Muscle layer of colon (tissue), 2 donors: Measurements from ENCODE around the gene ARHGAP15.

Experiments used
- H3K27ac ChIP-seq: one replicate; pipeline ENCODE4 v1.7.0; 2013; ENCODE audit warnings: low read depth, mild to moderate bottlenecking, low read length, moderate library complexity
- H3K27me3 ChIP-seq, 2 donors: one replicate each; pipeline ENCODE4 v1.7.0; 2013; ENCODE audit warnings: low read length in 2 of 2, mild to moderate bottlenecking in 2 of 2; ENCODE audit not compliant: insufficient read depth in 2 of 2, control insufficient read depth in 1 of 2
- H3K36me3 ChIP-seq: one replicate; pipeline ENCODE4 v1.7.0; 2013; ENCODE audit warnings: mild to moderate bottlenecking, low read length; ENCODE audit not compliant: insufficient read depth
- H3K4me1 ChIP-seq: one replicate; pipeline ENCODE4 v1.7.0; 2013; ENCODE audit warnings: mild to moderate bottlenecking, low read length; ENCODE audit not compliant: insufficient read depth
- H3K4me3 ChIP-seq, 2 donors: one replicate each; pipeline ENCODE4 v1.7.0; 2013; ENCODE audit warnings: low read length in 2 of 2, low read depth in 1 of 2, mild to moderate bottlenecking in 1 of 2, moderate library complexity in 1 of 2
- H3K9ac ChIP-seq: one replicate; pipeline ENCODE4 v1.7.0; 2013; ENCODE audit warnings: low read length
- H3K9me3 ChIP-seq: one replicate; pipeline ENCODE4 v1.7.0; 2013; ENCODE audit warnings: mild to moderate bottlenecking, low read length
- donor health status: abdominal sarcoma.
- donor health status: Adenocarcinoma of cecum.

Gene ARHGAP15

DNA sequence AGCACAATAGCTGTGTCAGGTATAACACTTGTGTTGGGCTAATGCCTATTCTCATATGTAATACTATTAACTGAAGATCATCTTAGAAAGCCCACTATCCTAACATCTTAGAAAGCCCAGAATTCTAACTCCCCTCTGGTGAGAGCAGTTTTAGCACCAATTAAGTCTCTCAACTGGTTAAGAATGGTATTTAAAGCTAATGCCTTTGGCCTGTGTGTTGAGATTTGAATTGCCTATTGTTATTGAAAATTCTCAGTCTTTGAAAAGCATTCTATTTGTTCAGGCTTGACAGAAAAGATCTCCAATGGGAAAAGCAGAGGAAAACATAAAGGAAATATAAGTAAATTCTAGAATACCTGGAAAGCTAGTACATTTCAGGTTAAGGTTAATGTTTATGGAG, 352.5 kb downstream of the ARHGAP15 start:
- Histone ChIP-seq H3K4me1 (peaks cover 13% of the 10 kb centered on the region), H3K27me3 (no peaks in the 10 kb centered on the region), H3K4me3 (no peak overlapping the region), H3K9ac (no peak overlapping the region), H3K27ac (no peak overlapping the region), H3K36me3 (no peaks in the 10 kb centered on the region), H3K9me3 (no peaks in the 10 kb centered on the region)

DNA sequence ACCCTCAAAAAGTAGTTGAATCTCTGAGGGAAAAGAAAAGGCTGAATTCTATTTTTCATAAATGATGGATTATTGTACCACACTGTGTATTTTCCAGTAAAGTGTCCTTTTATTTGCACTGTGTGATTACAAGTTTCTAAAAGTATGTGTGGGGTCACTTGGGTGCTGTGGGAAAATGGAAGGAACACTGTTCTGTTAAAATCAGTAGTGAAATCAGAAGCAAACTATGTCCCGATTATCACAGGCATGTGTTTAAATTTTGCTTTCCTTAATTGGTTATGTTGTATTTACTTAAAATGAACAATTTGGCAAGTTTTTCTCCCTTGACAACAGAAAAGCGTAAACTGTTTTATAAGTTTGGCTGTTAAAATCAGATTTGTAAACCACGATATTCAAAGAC, 353.1 kb downstream of the ARHGAP15 start:
- no peaks in the 10 kb centered on the region for H3K36me3 ChIP-seq
- no peaks in the 10 kb centered on the region for H3K27me3 ChIP-seq
- H3K27ac ChIP-seq: no peak overlapping the region
- no peak overlapping the region for H3K4me3 ChIP-seq
- no peaks in the 10 kb centered on the region for H3K9me3 ChIP-seq
- H3K9ac ChIP-seq: no peak overlapping the region
- peaks cover 9% of the 10 kb centered on the region for H3K4me1 ChIP-seq

DNA sequence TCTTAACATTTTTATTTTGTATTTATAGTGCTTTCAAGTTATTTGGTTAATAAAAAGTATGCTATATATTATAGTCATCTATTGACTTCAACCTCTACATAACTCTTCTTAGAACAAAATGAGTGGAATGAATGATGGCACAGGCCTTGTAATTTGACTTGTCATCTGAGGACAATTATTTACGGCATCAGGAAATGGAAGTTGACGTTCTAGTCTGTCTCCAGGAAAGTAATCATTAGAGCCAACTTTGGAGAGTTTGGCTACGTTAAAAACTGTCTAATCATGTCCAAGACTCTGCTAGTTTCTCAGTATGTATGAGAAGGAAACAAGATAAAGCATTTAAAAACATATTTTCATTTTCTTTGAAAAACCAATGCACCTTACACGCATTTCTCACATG, 353.6 kb downstream of the ARHGAP15 start:
- Histone ChIP-seq H3K9me3 (no peaks in the 10 kb centered on the region), H3K36me3 (no peaks in the 10 kb centered on the region), H3K27ac (no peak overlapping the region), H3K27me3 (no peaks in the 10 kb centered on the region), H3K9ac (no peak overlapping the region), H3K4me3 (no peak overlapping the region), H3K4me1 (peaks cover 9% of the 10 kb centered on the region)

DNA sequence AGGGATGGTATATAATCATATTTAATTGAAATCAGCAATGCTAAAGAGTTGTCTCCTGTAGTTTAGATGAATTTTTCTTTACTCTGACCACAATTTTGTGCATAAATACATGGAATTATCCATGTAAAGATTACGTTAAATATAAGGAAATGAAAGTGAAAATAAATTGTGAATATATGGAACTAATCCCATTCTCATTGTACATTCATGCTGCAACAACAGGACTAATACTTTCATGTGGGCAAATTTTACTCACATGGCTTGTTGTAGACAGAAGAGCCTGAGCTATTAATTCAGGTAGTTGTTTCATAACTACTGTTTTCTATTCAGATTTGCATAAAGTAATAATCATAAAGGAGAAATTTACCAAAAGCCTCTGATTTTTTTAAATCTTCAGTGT, 357.8 kb downstream of the ARHGAP15 start:
- Histone ChIP-seq H3K9ac (no peak overlapping the region), H3K4me1 (peaks cover under 1% of the 10 kb centered on the region), H3K9me3 (no peaks in the 10 kb centered on the region), H3K27ac (no peak overlapping the region), H3K36me3 (no peaks in the 10 kb centered on the region), H3K4me3 (no peak overlapping the region), H3K27me3 (no peaks in the 10 kb centered on the region)

DNA sequence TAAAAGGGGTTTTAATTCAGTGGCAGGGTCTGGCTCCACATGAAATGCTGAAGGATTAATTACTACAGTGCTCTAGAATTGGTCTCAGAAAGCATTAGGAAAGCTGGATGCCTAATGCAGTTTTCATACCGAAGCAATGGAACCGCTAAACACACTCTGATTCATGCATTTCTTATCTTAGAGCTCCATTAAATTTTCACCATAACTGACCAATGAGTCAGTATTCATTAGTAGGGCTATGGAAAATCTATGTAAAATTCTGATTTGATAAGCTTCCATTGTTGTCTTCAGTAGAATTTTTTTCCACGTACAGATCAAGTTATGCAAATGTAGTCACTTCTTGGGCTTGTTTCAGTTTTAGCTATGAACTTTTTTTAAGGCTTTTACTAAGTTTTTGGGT, 359.9 kb downstream of the ARHGAP15 start:
- no peaks in the 10 kb centered on the region for H3K9me3 ChIP-seq
- H3K4me3 ChIP-seq: no peak overlapping the region
- no peaks in the 10 kb centered on the region for H3K27me3 ChIP-seq
- H3K4me1 ChIP-seq: no peaks in the 10 kb centered on the region
- H3K27ac ChIP-seq: no peak overlapping the region
- H3K9ac ChIP-seq: no peak overlapping the region
- H3K36me3 ChIP-seq: no peaks in the 10 kb centered on the region

DNA sequence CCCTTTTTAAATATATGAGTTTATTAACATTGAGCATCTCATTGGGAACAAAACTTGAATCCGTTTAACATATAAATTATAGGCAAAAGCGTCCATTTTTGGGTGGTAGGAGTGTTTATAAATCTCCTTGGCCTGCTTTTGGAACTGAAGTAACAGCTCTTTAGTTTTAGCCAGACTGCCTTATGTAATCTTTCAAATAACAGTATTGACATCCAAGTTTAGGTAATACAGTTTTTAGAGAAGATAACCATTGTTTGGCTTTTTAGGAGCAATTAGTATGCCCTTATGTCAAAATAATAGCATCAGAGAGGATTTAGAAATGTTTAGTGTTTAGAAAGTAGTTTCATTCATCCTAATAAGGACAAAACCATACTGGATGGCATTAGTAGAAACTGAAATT, 361.9 kb downstream of the ARHGAP15 start:
- Histone ChIP-seq H3K27ac (no peak overlapping the region), H3K27me3 (no peaks in the 10 kb centered on the region), H3K9me3 (no peaks in the 10 kb centered on the region), H3K36me3 (no peaks in the 10 kb centered on the region), H3K4me1 (no peaks in the 10 kb centered on the region), H3K4me3 (no peak overlapping the region), H3K9ac (no peak overlapping the region)

DNA sequence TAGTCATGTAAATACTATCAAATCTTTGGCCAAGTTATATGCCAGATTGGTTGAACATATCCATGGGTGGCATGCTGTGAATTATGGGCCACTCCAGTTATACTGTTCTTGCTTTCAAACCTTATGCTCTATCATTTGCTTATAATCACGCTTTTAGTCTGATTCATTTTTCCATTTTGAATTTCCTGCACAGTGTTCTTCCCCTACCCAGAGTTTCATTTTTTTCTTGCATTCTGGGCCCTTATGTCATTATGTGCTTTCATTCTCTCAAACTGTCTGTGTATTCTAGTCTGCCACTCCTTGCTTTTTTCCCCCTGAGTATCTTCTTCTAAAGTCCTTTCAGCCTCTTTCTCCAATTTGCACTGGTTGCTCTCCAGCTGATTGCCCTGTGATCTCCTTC, 364.1 kb downstream of the ARHGAP15 start:
- no peaks in the 10 kb centered on the region for H3K36me3 ChIP-seq
- no peak overlapping the region for H3K27ac ChIP-seq
- no peaks in the 10 kb centered on the region for H3K4me1 ChIP-seq

DNA sequence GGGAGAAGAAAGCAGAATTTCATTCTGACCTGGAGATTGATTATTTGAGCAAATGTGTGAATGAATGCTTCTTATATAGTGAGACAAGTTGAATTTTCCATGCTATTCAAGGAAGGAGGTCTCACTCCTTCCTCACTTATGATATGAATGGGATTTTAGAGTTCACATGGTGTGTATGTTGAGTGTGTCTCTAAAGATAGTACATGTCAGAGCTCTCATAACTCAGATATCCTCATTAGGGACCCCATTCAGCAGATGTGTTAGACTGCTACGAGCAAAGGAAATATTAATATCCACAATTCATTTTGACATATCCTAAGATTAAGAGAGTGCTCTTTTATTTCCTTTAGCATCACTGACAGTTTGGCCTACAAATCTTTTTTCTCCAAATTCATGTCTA, 368.5 kb downstream of the ARHGAP15 start:
- H3K36me3 ChIP-seq: no peaks in the 10 kb centered on the region
- H3K27ac ChIP-seq: no peak overlapping the region
- H3K9me3 ChIP-seq: no peaks in the 10 kb centered on the region
- H3K4me3 ChIP-seq: no peak overlapping the region
- no peaks in the 10 kb centered on the region for H3K4me1 ChIP-seq
- H3K27me3 ChIP-seq: no peaks in the 10 kb centered on the region
- no peak overlapping the region for H3K9ac ChIP-seq

More for the DNA sequence above, 364.1 kb downstream of the ARHGAP15 start:
- H3K27me3 ChIP-seq: no peaks in the 10 kb centered on the region
- H3K9ac ChIP-seq: no peak overlapping the region
- no peak overlapping the region for H3K4me3 ChIP-seq
- no peaks in the 10 kb centered on the region for H3K9me3 ChIP-seq

DNA sequence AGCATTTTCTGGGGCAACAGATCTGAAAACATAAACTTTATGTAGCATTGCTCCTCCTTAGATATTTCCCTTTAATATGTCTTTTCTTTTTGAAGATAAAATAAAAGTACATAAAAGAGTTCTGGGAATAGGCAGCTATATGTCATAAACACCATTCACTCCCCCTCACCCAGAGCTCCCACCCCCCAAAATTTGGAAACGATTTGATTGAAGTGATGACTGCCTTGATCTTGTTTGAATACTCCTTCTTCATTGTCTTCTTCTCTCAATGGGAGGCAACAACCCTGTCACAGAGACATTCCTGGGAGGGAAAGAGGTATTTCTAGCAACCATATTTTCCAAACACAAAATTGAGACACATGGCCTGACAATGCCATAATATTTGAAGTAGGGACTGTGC, 369.3 kb downstream of the ARHGAP15 start:
- no peaks in the 10 kb centered on the region for H3K27me3 ChIP-seq
- H3K9me3 ChIP-seq: no peaks in the 10 kb centered on the region
- H3K9ac ChIP-seq: no peak overlapping the region
- H3K4me1 ChIP-seq: no peaks in the 10 kb centered on the region
- no peak overlapping the region for H3K4me3 ChIP-seq
- H3K27ac ChIP-seq: no peak overlapping the region
- no peaks in the 10 kb centered on the region for H3K36me3 ChIP-seq

DNA sequence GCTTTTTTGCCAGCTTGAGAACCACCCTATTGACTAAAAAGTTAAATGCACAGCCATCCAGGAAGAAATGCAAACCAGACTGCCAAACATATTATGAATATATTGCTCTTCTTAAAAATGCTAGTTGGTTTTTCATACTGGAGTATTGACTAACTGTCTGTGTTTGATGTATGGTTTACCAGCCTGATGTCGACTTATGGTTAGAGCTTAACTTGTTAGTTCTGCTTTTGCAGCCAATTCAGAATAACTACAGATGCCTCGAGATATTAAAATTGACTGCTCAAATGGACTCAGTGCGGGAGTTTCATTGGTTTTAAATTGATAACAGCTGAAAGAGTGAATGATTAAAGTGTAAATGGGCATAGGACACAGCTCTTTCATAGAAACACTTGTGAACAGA, 369.8 kb downstream of the ARHGAP15 start:
- no peak overlapping the region for H3K4me3 ChIP-seq
- no peaks in the 10 kb centered on the region for H3K9me3 ChIP-seq
- H3K27me3 ChIP-seq: no peaks in the 10 kb centered on the region
- no peak overlapping the region for H3K9ac ChIP-seq
- no peak overlapping the region for H3K27ac ChIP-seq
- H3K4me1 ChIP-seq: no peaks in the 10 kb centered on the region
- no peaks in the 10 kb centered on the region for H3K36me3 ChIP-seq

DNA sequence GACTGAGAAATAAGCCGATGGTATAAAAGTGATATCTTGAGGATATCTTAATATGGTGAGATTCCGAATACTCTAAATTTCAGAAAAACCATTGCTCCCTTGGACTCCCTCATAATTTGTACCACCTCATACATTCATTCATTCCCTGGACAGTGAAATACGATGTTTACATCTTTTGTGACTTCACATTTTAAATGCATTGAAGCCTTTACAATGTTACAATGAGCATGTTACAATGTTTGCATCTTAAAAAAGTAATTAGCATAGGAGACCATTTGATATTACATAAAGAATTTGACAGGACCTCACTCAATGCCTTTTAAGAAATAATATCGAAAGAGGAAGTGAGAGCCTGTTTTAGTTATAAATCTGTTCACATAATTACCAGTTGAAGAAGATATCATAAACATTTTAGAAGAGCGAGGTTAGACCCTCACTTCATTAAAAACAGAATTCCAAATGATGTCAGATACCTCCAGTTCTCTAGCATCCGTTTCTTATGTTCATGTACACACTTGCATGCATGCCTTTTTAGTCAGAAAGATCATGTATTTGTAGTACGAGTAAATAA, 372.0 kb downstream of the ARHGAP15 start:
- no peaks in the 10 kb centered on the region for H3K9me3 ChIP-seq
- no peak overlapping the region for H3K9ac ChIP-seq
- H3K4me3 ChIP-seq: no peak overlapping the region
- H3K27me3 ChIP-seq: no peaks in the 10 kb centered on the region
- no peaks in the 10 kb centered on the region for H3K4me1 ChIP-seq
- no peaks in the 10 kb centered on the region for H3K36me3 ChIP-seq
- no peak overlapping the region for H3K27ac ChIP-seq

DNA sequence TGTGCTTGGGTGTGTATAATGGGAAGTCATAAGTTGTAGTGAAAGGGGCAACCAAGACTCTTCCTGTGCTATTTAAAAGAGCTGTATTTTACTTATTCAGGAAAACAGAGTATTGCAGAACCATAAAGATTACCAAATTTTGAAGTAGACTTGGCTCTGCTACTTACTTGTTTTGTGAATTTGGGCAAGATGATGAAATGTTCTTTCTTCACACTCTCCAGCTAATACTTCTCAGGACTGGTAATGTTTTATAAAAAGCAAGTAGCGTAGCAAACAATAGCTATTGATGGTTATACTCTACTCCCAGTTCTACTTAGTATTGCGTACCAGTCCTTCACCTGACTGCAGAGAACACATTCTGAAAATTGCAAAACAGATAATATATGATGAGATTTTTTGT, 374.1 kb downstream of the ARHGAP15 start:
- H3K4me3 ChIP-seq: no peak overlapping the region
- no peaks in the 10 kb centered on the region for H3K36me3 ChIP-seq
- no peak overlapping the region for H3K9ac ChIP-seq
- H3K27me3 ChIP-seq: no peaks in the 10 kb centered on the region
- H3K4me1 ChIP-seq: no peaks in the 10 kb centered on the region
- no peak overlapping the region for H3K27ac ChIP-seq
- H3K9me3 ChIP-seq: no peaks in the 10 kb centered on the region
